Right lobe of liver (tissue), 4 donors: Measurements from ENCODE around the gene CENPK.

Experiments
- POLR2A ChIP-seq: fragments of 450-650 bp; IDR thresholded peaks from one replicate; pipeline ENCODE4 v1.6.1; 2017; ENCODE audit warnings: antibody characterized with exemption, mild to moderate bottlenecking
- TF ChIP-seq, protein P1 (sequence below), 4 donors: fragments of 200-600 bp in 3 of 4; fragments of 450-650 bp in 1 of 4; IDR thresholded peaks; one replicate each; pipeline versions ENCODE4 v1.5.1 to v1.8.0; 2016 to 2022; ENCODE audit warnings: antibody characterized with exemption in 4 of 4, mild to moderate bottlenecking in 2 of 4
- donor health status: DM: no; HTN: no; CAD: no.
- donor health status: DM: no; HTN: no; CAD: no.
- donor health status: DM: no; HTN: yes; CAD: no.

DNA sequence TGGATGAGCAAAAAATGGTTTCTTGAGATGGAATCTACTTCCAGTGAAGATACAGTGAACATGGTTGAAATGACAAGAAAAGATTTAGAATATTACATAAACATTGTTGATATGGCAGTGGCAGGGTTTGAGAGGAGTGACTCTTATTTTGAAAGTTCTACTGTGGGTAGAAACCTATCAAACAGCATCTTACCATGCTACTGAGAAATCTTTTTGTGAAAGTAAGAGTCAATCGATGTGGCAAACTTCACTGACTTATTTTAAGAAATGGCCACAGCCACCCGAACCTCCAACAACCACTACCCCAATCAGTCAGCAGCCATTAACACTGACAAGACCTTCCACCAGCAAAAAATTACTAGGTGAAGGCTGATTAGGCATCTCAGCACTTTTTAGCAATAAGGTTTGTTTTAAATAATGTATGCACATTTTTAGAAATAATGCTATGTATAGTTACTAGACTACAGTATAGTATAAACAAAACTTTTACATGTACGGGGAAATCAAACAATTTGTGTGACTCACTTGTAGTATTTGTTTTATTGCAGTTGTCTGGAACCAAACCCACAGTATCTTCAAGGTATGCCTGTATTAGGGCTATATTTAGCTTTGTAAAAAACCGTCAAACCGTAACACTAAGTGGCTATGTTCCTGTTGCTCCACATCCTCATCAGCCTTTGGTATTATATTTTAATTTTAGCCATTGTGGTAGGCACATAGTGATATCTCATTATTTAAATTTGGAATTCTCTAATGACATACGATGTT lies 50.6 kb downstream of the CENPK start:
- TF ChIP-seq, protein P1, sequence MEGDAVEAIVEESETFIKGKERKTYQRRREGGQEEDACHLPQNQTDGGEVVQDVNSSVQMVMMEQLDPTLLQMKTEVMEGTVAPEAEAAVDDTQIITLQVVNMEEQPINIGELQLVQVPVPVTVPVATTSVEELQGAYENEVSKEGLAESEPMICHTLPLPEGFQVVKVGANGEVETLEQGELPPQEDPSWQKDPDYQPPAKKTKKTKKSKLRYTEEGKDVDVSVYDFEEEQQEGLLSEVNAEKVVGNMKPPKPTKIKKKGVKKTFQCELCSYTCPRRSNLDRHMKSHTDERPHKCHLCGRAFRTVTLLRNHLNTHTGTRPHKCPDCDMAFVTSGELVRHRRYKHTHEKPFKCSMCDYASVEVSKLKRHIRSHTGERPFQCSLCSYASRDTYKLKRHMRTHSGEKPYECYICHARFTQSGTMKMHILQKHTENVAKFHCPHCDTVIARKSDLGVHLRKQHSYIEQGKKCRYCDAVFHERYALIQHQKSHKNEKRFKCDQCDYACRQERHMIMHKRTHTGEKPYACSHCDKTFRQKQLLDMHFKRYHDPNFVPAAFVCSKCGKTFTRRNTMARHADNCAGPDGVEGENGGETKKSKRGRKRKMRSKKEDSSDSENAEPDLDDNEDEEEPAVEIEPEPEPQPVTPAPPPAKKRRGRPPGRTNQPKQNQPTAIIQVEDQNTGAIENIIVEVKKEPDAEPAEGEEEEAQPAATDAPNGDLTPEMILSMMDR (IDR thresholded peaks at IDR 0.05), result no peak
- TF ChIP-seq POLR2A, result no peak
